ACHN (cell line): ENCODE measurements around the gene CHCT1.
"Not testable (repeated sequence)": the region's sequence is repeated elsewhere in the genome, so short reads cannot be mapped to it uniquely, and the experiment has no call there.

Experiments used
- DNase-seq: peaks from one replicate; pipeline ENCODE4 v3.0.0-alpha.2; 2015
- in situ Hi-C: cut with HindIII; loops from 2 replicates; pipeline ENCODE4 v1.10.0; 2017; ENCODE audit warnings: low sequenced_read_pairs, low pct_ligation_motif_present, low pct_unique_long_range_greater_than_20kb

The CHCT1 gene

GRCh38 chr17:60395508-60396065 lies 26.7 kb upstream of the CHCT1 start:
- DNase-seq, result no peak
- in situ Hi-C loops, result no loop called here

DNA sequence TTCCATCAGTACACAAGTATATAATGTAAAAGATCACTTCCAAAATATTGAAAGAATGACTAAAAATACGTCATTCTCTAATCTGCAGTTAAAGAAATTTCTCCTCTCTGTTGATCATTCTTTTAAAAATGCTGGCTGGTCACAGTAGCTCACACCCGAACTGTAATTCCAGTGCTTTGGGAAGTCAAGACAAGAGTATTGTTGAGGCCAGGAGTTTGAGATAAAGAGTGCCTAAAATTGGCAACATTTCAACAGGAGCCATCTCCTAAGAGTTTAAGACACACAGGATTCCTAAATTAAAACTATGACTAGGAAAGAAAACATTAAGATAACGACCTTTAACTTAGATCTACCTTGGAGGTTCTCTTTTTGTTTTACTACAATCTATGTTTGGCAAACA lies 25.9 kb upstream of the CHCT1 start:
- in situ Hi-C loops, result no loop called here
- no peak for DNase-seq

GRCh38 chr17:60398227-60398959 lies 23.9 kb upstream of the CHCT1 start:
- no peak for DNase-seq

DNA sequence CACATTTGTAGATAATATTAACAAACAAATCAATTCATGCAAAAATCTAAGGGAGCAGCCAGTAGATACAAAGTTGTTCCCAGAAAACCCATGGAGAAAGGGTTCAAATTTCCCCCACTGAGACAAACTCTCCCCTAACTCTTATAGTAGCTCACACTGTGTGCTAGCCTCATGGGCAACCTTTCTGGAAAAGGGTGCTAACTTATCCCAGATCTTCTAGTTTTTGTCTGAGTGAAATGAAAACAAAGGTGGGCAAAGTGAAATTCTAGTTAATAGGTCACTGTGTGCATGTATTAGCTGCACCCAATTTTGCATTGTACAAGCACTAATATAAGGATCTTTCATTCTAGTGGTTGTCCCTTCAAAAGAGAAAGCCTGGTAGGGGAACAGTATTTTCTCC lies 20.5 kb upstream of the CHCT1 start:
- DNase-seq, result no peak
- in situ Hi-C loops, result no loop called here

More at GRCh38 chr17:60398227-60398959, 23.9 kb upstream of the CHCT1 start:
- in situ Hi-C loops, result no loop called here

DNA sequence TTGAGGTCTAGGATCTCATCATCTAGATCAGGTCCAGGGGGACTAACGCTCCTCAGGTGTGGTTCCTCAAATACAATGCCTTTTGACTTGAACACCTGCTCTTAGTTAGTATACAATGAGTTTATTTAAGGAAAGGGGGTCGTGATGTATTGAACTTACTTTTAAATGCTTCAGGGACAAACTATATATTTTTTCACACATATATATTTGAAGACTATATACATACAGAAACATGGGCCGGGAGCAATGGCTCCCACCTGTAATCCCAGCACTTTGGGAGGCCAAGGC lies 18.8 kb upstream of the CHCT1 start:
- in situ Hi-C loops, result no loop called here

DNA sequence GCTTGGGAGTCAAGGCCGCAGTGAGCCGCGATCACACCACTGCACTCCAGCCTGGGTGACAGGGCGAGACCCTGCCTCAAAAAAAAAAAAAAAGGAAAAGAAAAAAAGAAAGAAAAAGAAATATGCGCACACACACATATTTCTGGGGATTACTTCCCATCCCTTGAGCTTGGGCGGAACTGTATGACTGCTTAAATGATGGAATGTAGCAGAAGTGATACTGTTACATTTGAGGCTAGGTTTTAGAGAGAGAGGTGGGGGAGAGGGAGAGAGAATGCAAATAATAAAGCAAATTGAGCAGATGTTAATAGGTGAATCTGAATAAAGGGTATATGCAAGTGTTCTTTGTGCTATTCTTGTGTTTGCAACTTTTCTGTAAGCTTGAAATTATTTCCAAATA lies 18.3 kb upstream of the CHCT1 start:
- in situ Hi-C loops, result no loop called here

More for the DNA sequence above, 18.8 kb upstream of the CHCT1 start:
- no peak for DNase-seq

DNA sequence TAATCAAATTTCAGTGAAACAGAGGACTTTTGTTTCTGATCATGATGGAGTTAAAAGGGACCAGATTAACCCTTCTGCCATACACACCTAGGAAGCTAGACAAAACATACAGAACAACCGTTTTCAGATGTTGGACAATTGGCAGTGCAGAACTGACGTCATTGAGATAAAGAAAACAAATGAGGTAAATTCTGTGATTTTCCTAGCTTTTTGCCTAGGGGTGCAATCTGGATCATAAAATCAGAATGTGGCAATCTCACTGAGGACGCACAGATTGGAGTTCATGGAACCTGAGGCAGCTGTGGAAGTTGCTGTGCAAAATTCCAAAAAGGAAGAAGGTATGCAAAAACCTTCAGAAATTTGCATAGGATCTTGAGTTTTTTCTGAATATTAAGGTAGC lies 15.4 kb upstream of the CHCT1 start:
- no peak for DNase-seq
- in situ Hi-C loops, result no loop called here

More for the DNA sequence above, 18.3 kb upstream of the CHCT1 start:
- DNase-seq, result no peak

DNA sequence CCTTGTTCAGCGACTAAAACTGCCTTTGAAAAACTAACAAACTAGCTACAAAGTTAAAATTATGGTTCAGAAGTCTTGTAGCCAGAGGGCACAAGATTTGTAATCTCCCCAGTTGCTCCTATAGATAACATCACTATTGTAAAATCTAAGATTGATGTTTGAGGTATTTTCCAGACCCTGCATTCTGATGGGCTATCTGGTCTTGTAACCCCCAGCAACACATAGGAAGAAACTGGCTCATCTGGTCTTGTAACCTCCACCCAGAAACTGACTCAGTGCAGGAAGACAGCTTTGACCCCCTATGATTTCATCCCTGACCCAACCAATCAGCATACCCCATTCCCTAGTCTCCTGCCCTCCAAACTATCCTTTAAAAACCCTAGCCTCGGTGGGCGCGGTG lies 12.3 kb upstream of the CHCT1 start:
- in situ Hi-C loops, result no loop called here
- no peak for DNase-seq

DNA sequence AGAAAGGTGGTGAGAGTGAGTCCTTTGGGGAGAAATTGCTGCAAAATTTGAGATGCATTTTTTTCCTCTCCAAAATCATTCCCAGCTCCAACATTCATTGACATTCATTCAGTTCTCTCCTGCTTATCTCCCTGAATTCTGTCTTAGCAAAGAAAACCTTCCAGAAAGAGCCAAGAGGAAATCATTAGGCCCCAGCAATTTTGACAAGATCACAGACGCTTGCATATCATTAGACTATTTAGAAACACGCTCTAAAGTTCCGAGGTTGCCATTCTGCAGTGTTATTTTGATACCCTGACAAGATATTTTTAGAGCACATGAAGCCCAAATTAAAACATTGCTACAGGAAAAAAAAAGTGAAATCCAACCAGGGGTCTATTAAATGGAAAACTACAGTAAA lies 9.6 kb upstream of the CHCT1 start:
- in situ Hi-C loops, result no loop called here

GRCh38 chr17:60415146-60415545 lies 7.1 kb upstream of the CHCT1 start:
- in situ Hi-C loops, result no loop called here
- DNase-seq, result no peak

More for the DNA sequence above, 9.6 kb upstream of the CHCT1 start:
- no peak for DNase-seq

GRCh38 chr17:60416368-60416925 lies 5.8 kb upstream of the CHCT1 start:
- in situ Hi-C loops, result no loop called here
- no peak for DNase-seq

- in situ Hi-C loops, DNase-seq: not testable (repeated sequence)
Measured at GRCh38 chr17:60419003-60419402, 3.3 kb upstream of the CHCT1 start.

- in situ Hi-C loops, DNase-seq: not testable (repeated sequence)
Measured at GRCh38 chr17:60419875-60420274, 2.4 kb upstream of the CHCT1 start.

- DNase-seq, result peak; percentile 7
- in situ Hi-C loops, result no loop called here
Measured at GRCh38 chr17:60421273-60422161, 772 bp upstream of the CHCT1 start.

DNA sequence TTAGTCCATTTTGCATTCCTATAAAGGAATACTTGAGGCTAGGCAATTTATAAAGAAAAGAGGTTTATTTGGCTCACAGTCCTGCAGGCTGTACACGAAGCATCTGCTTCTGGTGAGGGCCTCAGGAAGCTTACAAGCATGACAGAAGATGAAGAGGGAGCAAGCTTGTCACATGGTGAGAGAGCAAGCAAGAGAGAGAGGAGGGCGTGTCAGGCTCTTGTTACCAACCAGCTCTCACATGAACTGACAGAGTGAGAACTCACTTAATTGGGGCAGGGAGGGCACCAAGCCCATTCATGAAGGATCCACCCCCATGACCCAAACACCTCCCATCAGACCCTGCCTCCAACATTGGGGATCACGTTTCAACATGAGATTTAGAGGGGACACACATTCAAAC lies 1.6 kb downstream of the CHCT1 start:
- in situ Hi-C loops, result no loop called here
- no peak for DNase-seq

- in situ Hi-C loops, result no loop called here
- no peak for DNase-seq
Measured at GRCh38 chr17:60425626-60426025, 3.3 kb downstream of the CHCT1 start.

- in situ Hi-C loops, result no loop called here
- DNase-seq, result no peak
Measured at GRCh38 chr17:60426596-60426995, 4.3 kb downstream of the CHCT1 start.

- in situ Hi-C loops, DNase-seq: not testable (repeated sequence)
Measured at GRCh38 chr17:60428491-60428890, 6.2 kb downstream of the CHCT1 start.

DNA sequence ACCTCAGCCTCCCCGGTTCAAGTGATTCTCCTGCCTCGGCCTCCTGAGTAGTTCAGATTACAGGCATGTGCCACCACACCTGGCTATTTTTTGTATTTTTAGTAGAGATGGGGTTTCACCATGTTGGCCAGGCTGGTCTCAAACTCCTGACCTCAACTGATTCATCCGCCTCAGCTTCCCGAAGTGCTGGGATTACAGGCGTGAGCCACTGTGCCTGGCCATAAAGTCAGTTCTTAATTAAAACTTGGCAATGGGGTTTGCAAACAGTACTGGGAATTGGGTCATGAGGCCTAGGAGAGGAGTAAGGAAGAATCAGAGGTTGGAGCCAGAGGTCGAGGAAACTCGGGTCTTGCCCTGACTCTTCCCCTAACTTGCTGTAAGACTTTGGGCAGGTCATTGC lies 8.3 kb downstream of the CHCT1 start:
- DNase-seq, in situ Hi-C loops: not testable (repeated sequence)
